IMR-90 (cell line): ENCODE results near the gene CA4. TPM values are rescaled to one million over a fixed set of nuclear protein-coding genes. Genes with fewer than 3 reads are reported as not detected.
"Not testable (repeated sequence)": the region's sequence is repeated elsewhere in the genome, so short reads cannot be mapped to it uniquely, and the experiment has no call there.

Experiments used
- ATAC-seq: fragments of 200-7000 bp; cut with Tn5 transposase; 2 replicates; pipeline ENCODE4 v1.9.1; 2020; ENCODE audit warnings: low read depth, mild to moderate bottlenecking, moderate library complexity
- BruUV-seq: library from RNA; stranded (reverse); fragments of 400-500 nt; replicated peaks from 2 replicates; lab custom pipeline; 2021; lab: Mats Ljungman, UMichigan
- CTCF ChIA-PET: fragments of 300-600 bp; formaldehyde crosslinking; extraction: SDS; loops from one replicate; lab custom pipeline; 2021; ENCODE audit warnings: antibody characterized with exemption; lab: Yijun Ruan, JAX
- POLR2A ChIA-PET: fragments of 300-600 bp; sonication (Branson Sonifier 250); formaldehyde crosslinking; loops from one replicate; lab custom pipeline; 2022; ENCODE audit warnings: antibody characterized with exemption; ENCODE audit not compliant: unreplicated experiment; lab: Charles Lee
- DNase-seq: peaks from one replicate; pipeline ENCODE4 v3.0.0; 2013
- H2AFZ ChIP-seq: replicated peaks from 2 replicates; pipeline ENCODE3; 2013; ENCODE audit warnings: low read length, mild to moderate bottlenecking; ENCODE audit not compliant: poor library complexity
- H2AK5ac ChIP-seq: 2 replicates; pipeline ENCODE4 v1.6.1; 2013; ENCODE audit warnings: low read depth, low read length, inconsistent platforms
- H2AK9ac ChIP-seq: replicated peaks from 2 replicates; pipeline ENCODE3; 2013; ENCODE audit warnings: mild to moderate bottlenecking, low read depth, low read length, moderate library complexity; ENCODE audit not compliant: poor library complexity
- H2BK120ac ChIP-seq: 2 replicates; pipeline ENCODE4 v1.6.1; 2013; ENCODE audit warnings: low read depth, low read length, inconsistent platforms
- H2BK15ac ChIP-seq: 3 replicates; pipeline ENCODE4 v1.6.1; 2013; ENCODE audit warnings: low read depth, low read length, inconsistent platforms
- H2BK20ac ChIP-seq: 2 replicates; pipeline ENCODE4 v1.6.1; 2013; ENCODE audit warnings: low read depth, mild to moderate bottlenecking, inconsistent platforms, low read length, moderate library complexity
- H2BK5ac ChIP-seq: 2 replicates; pipeline ENCODE4 v1.6.1; 2013; ENCODE audit warnings: mild to moderate bottlenecking, low read depth, low read length, inconsistent platforms; ENCODE audit not compliant: poor library complexity, severe bottlenecking
- H3K14ac ChIP-seq: replicated peaks from 2 replicates; pipeline ENCODE4 v1.6.1; 2013; ENCODE audit warnings: low read depth, low read length, inconsistent platforms
- H3K18ac ChIP-seq: 2 replicates; pipeline ENCODE4 v1.6.1; 2013; ENCODE audit warnings: low read depth, low read length, control low read depth
- H3K23ac ChIP-seq: 2 replicates; pipeline ENCODE4 v1.6.1; 2013; ENCODE audit warnings: low read depth, low read length, inconsistent platforms
- H3K27ac ChIP-seq: 2 replicates; pipeline ENCODE4 v1.5.1; 2013; ENCODE audit warnings: mild to moderate bottlenecking, control low read depth, low read length; ENCODE audit not compliant: insufficient read depth
- H3K27me3 ChIP-seq: 2 replicates; pipeline ENCODE4 v1.6.1; 2013; ENCODE audit warnings: low read length; ENCODE audit not compliant: control insufficient read depth, insufficient read depth
- H3K36me3 ChIP-seq: 2 replicates; pipeline ENCODE4 v1.6.1; 2013; ENCODE audit warnings: low read length, mixed read lengths; ENCODE audit not compliant: control insufficient read depth, insufficient read depth
- H3K4ac ChIP-seq: 2 replicates; pipeline ENCODE4 v1.6.1; 2013; ENCODE audit warnings: low read depth, low read length, inconsistent platforms
- H3K4me1 ChIP-seq: 2 replicates; pipeline ENCODE4 v1.6.1; 2013; ENCODE audit warnings: low read length, mixed read lengths; ENCODE audit not compliant: control insufficient read depth, insufficient read depth
- H3K4me2 ChIP-seq: 2 replicates; pipeline ENCODE4 v1.6.1; 2013; ENCODE audit warnings: low read depth, mild to moderate bottlenecking, control low read depth, low read length, moderate library complexity
- H3K4me3 ChIP-seq: 2 replicates; pipeline ENCODE4 v1.5.1; 2013; ENCODE audit warnings: low read depth, mild to moderate bottlenecking, control low read depth, low read length, moderate library complexity; ENCODE audit not compliant: insufficient read depth
- H3K56ac ChIP-seq: 2 replicates; pipeline ENCODE4 v1.6.1; 2013; ENCODE audit warnings: low read length, inconsistent platforms; ENCODE audit not compliant: insufficient read depth; ENCODE audit errors: extremely low read depth
- H3K79me1 ChIP-seq, 2 experiments: 2 replicates each; pipeline ENCODE4 v1.6.1; 2013; ENCODE audit warnings: low read length in 2 of 2, inconsistent platforms in 1 of 2, low read depth in 1 of 2
- H3K9ac ChIP-seq: 2 replicates; pipeline ENCODE4 v1.6.1; 2013; ENCODE audit warnings: low read depth, low read length, control low read depth
- H3K9me1 ChIP-seq: 2 replicates; pipeline ENCODE4 v1.6.1; 2013; ENCODE audit warnings: low read length, inconsistent platforms; ENCODE audit not compliant: insufficient read depth
- H3K9me3 ChIP-seq: 2 replicates; pipeline ENCODE4 v1.6.1; 2013; ENCODE audit warnings: low read length; ENCODE audit not compliant: control insufficient read depth, insufficient read depth
- H4K20me1 ChIP-seq: 2 replicates; pipeline ENCODE4 v1.6.1; 2013; ENCODE audit warnings: low read length, inconsistent platforms; ENCODE audit not compliant: insufficient read depth
- H4K5ac ChIP-seq: 2 replicates; pipeline ENCODE4 v1.6.1; 2013; ENCODE audit warnings: mild to moderate bottlenecking, low read depth, low read length, control low read depth
- H4K8ac ChIP-seq, 2 experiments: 2 replicates each; pipeline ENCODE4 v1.6.1; 2013; ENCODE audit warnings: low read depth in 2 of 2, low read length in 2 of 2, control low read depth in 1 of 2, inconsistent platforms in 1 of 2
- H4K91ac ChIP-seq: 2 replicates; pipeline ENCODE4 v1.6.1; 2013; ENCODE audit warnings: low read depth, low read length, inconsistent platforms; ENCODE audit not compliant: insufficient read depth
- WGBS, 2 experiments: methylation state at CpG; one replicate each; pipeline versions ENCODE4 v1.1.5 to v1.1.7; 2013; ENCODE audit warnings: missing lambda C conversion rate in 2 of 2; ENCODE audit not compliant: insufficient read length in 1 of 2; ENCODE audit errors: extremely low coverage in 2 of 2; 5-methylcytosine and 5-hydroxymethylcytosine counted together
- dilution Hi-C: fragments of 300-500 bp; cut with HindIII; formaldehyde crosslinking; loops from one replicate; pipeline ENCODE4 v1.14.3; 2018; ENCODE audit warnings: low sequenced_read_pairs; ENCODE audit not compliant: unreplicated experiment
- in situ Hi-C: fragments of 300-500 bp; cut with MboI; formaldehyde crosslinking; loops from 3 replicates; pipeline ENCODE4 v1.14.3; 2019; ENCODE audit warnings: low sequenced_read_pairs, inconsistent platforms, mixed read lengths
- intact Hi-C: fragments of 100-400 bp; cut with micrococcal nuclease; formaldehyde crosslinking; loops from 2 replicates; pipeline ENCODE4 v1.10.0; 2022
- polyA plus RNA-seq, 3 experiments: library from polyadenylated mRNA; depleted of rRNA; stranded (reverse); fragments of >200 nt; gene quantifications; 2 replicates each; pipeline ENCODE4 v1.2.3, GENCODE V29; 2012; ENCODE audit warnings: low replicate concordance in 1 of 3
- total RNA-seq: library from RNA; depleted of rRNA; stranded (reverse); fragments of >200 nt; gene quantifications from 2 replicates; pipeline ENCODE4 v1.2.3, GENCODE V29; 2012

CA4 gene
- total and polyA plus RNA-seq, 2 of the 4 experiments (the other 2 are of a cell fraction) = not detected

DNA sequence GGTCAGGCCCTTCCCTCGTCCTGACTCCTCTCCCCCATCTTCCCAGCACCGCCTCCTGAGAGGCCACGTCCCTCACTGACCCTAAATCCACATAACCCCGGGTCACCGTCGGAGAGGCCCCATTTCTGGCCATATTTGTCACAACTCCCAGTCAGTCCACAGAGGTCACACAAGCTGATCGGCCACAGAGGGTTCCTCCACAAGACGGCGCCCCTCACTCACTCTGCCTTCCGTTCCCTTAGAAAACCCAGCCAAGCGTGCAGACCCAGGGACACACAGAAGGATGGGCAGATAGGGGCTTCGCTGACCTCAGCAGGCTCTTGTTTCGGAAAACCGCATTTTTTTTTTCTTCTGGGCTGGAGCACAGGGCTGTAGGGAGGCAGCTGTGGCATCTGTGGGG is 33.6 kb upstream of the CA4 start:
- H3K4ac ChIP-seq, H3K9me1 ChIP-seq, CTCF ChIA-PET, H2BK15ac ChIP-seq, H4K20me1 ChIP-seq, H3K56ac ChIP-seq, intact Hi-C loops, H2AK9ac ChIP-seq, H3K9ac ChIP-seq, in situ Hi-C loops, H4K5ac ChIP-seq, BruUV-seq, H3K14ac ChIP-seq, H4K91ac ChIP-seq, H3K27me3 ChIP-seq, H3K18ac ChIP-seq, H2BK5ac ChIP-seq, H3K27ac ChIP-seq, H2AFZ ChIP-seq, H2BK20ac ChIP-seq, H3K4me1 ChIP-seq, H4K8ac ChIP-seq, H2AK5ac ChIP-seq, dilution Hi-C loops, H3K4me3 ChIP-seq, H3K9me3 ChIP-seq, H3K79me1 ChIP-seq, H2BK120ac ChIP-seq, DNase-seq, POLR2A ChIA-PET, H3K4me2 ChIP-seq, H3K23ac ChIP-seq, H3K36me3 ChIP-seq, ATAC-seq: not testable (repeated sequence)
- WGBS, 2 experiments = no CpG with 5 or more reads among the region's 14 CpGs

DNA sequence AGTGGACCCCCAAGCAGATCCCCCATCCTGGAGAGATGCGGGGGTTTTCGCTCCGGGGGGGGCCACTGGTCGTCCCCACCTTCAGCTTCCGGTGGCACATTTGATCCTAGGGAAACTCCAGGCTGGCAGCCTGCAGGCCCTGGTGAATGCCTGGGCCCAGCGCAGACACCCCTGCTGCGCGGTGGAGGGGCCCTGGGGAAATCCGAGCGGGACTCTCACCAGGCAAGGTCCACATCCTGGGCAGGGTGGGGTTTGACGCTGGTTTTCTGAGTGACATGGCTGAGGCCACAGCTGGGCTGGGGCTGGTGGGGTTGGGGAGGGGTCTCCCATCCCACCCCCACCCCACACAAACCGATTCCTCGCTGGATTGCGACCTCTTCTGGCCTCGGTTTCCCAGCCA is 30.6 kb upstream of the CA4 start:
- in situ Hi-C loops, H3K56ac ChIP-seq, H3K14ac ChIP-seq, H3K4ac ChIP-seq, H3K9me3 ChIP-seq, H3K18ac ChIP-seq, DNase-seq, H4K20me1 ChIP-seq, dilution Hi-C loops, H4K91ac ChIP-seq, H3K23ac ChIP-seq, CTCF ChIA-PET, H2AK9ac ChIP-seq, H2BK120ac ChIP-seq, H2BK15ac ChIP-seq, H3K27me3 ChIP-seq, H3K4me1 ChIP-seq, POLR2A ChIA-PET, H3K27ac ChIP-seq, H3K9ac ChIP-seq, H3K9me1 ChIP-seq, H3K79me1 ChIP-seq, H3K4me2 ChIP-seq, H2AK5ac ChIP-seq, intact Hi-C loops, BruUV-seq, H4K8ac ChIP-seq, H2BK5ac ChIP-seq, H4K5ac ChIP-seq, H3K4me3 ChIP-seq, H2AFZ ChIP-seq, H3K36me3 ChIP-seq, H2BK20ac ChIP-seq: not testable (repeated sequence)
- no CpG with 5 or more reads among the region's 15 CpGs for WGBS, 2 experiments
- peak; percentile 30 for ATAC-seq
